Testis (tissue), 2 donors: ENCODE data around the gene PLP1.

ENCODE experiments used
- CTCF ChIP-seq, 3 experiments: fragments of 450-650 bp in 2 of 3; fragments of 200-600 bp in 1 of 3; sonication (generic) in 1 of 3; IDR thresholded peaks; one replicate each; pipeline ENCODE4 v1.5.1; 2016 to 2019; ENCODE audit warnings: antibody characterized with exemption in 3 of 3, mild to moderate bottlenecking in 2 of 3, moderate library complexity in 1 of 3
- POLR2A ChIP-seq: fragments of 450-650 bp; IDR thresholded peaks from one replicate; pipeline ENCODE4 v1.6.1; 2017; ENCODE audit warnings: antibody characterized with exemption, mild to moderate bottlenecking, moderate library complexity

- no peak for TF ChIP-seq CTCF (IDR thresholded peaks at IDR 0.05)
- no peak for TF ChIP-seq POLR2A
Observed at GRCh38 chrX:103830848-103831247, 54.2 kb downstream of the PLP1 start.
